ENCODE results near the gene RNF169. TPM values are rescaled to one million over a fixed set of nuclear protein-coding genes. Genes with fewer than 3 reads are reported as not detected.
A peak's percentile ranks its signal among the peaks of the same experiment; 100 is the strongest.
"Not testable (repeated sequence)": the region's sequence is repeated elsewhere in the genome, so short reads cannot be mapped to it uniquely, and the experiment has no call there.

Gene RNF169
- total RNA-seq, 1 donor from 2014 or later, result 36.2 TPM

- no peak for DNase-seq
These were observed 17.9 kb upstream of the RNF169 start for GRCh38 chr11:74730571-74731260.

- peak; percentile 60 for DNase-seq
These were observed 17.2 kb upstream of the RNF169 start, which contains the start of gene CHRDL2 for GRCh38 chr11:74731301-74732094. Gene CHRDL2, minus strand, starts transcription at chr11:74731426. Its CDS starts 538 bp downstream, at chr11:74730888.

GRCh38 chr11:74734559-74734925 lies 14.1 kb upstream of the RNF169 start:
- no peak for DNase-seq

- no peak for DNase-seq
These were observed 13.2 kb upstream of the RNF169 start for GRCh38 chr11:74735365-74735928.

- DNase-seq, result no peak
These were observed 12.6 kb upstream of the RNF169 start for GRCh38 chr11:74736031-74736430.

- DNase-seq, result peak; percentile 79
These were observed 8.9 kb upstream of the RNF169 start for GRCh38 chr11:74739546-74740270.

GRCh38 chr11:74742070-74742469 lies 6.6 kb upstream of the RNF169 start:
- no peak for DNase-seq

GRCh38 chr11:74743640-74744039 lies 5.0 kb upstream of the RNF169 start:
- no peak for DNase-seq

- DNase-seq, result peak; percentile 48
These were observed 4.4 kb upstream of the RNF169 start for GRCh38 chr11:74744277-74744676.

- no peak for DNase-seq
These were observed 1.8 kb upstream of the RNF169 start for GRCh38 chr11:74746868-74747267.

- peak; percentile 68 for DNase-seq
These were observed 697 bp downstream of the RNF169 start for GRCh38 chr11:74749127-74749964.

GRCh38 chr11:74749965-74750296 lies 1.3 kb downstream of the RNF169 start:
- DNase-seq, result no peak

GRCh38 chr11:74750598-74750997 lies 1.9 kb downstream of the RNF169 start:
- not testable (repeated sequence) for DNase-seq

GRCh38 chr11:74751303-74751702 lies 2.7 kb downstream of the RNF169 start:
- DNase-seq, result no peak

GRCh38 chr11:74754507-74755252 lies 6.0 kb downstream of the RNF169 start:
- DNase-seq, result peak; percentile 91

GRCh38 chr11:74755395-74755995 lies 6.8 kb downstream of the RNF169 start:
- DNase-seq, result peak; percentile 56

GRCh38 chr11:74756571-74756970 lies 7.9 kb downstream of the RNF169 start:
- no peak for DNase-seq

GRCh38 chr11:74766905-74767304 lies 18.3 kb downstream of the RNF169 start:
- DNase-seq, result no peak

- not testable (repeated sequence) for DNase-seq
These were observed 19.6 kb downstream of the RNF169 start for GRCh38 chr11:74768172-74768651.

- DNase-seq, result no peak
These were observed 20.5 kb downstream of the RNF169 start for GRCh38 chr11:74769055-74769707.

Measured in dermis blood vessel endothelial cell (primary cell).